Measurements from ENCODE around the gene CHIC1. TPM values are rescaled to one million over a fixed set of nuclear protein-coding genes. Genes with fewer than 3 reads are reported as not detected.

Gene CHIC1
- total RNA-seq = 6.2 and 10.2 TPM in 2 replicates

DNA sequence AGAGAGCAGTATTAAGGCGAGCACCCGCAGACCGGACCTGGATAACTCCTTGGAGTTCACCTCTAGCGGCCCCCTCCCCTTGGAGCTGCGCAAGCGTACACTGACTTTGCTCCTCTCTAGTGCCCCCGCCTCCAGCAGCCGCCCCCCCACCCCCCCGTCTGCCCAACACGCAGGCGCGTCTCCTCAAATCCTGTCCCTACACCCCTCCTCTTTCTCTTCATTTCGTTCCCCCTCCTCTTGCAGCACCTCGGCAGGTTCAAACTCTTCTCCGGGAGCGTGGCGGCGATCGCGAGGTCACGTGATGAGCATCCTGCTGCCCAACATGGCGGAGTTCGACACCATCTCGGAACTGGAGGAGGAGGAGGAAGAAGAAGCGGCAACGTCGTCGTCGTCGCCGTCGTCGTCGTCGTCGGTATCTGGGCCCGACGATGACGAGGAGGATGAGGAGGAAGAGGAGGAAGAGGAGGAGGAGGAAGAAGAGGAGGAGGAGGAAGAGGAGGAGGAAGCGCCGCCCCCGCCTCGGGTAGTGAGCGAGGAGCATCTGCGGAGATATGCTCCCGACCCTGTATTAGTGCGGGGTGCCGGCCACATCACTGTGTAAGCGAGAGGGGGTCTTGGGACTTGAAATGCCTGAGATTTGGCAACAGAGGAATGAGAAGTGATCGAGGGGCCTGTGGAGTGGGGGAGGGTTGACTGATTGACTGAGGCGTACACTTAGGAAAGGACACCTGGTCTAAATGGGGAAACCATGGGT is at the start of gene CHIC1:
Gene CHIC1 (plus strand): TSS at position 214 of the 754 bp plus-strand sequence. CDS start 88 bp downstream, at position 302.

Other genes with a start within 250 kb of the CHIC1 start
- not detected in 2 replicates for gene CDX4, start 116.1 kb upstream of the CHIC1 start, total RNA-seq